PC-9 (cell line): ENCODE measurements around the gene MTIF3. TPM values are rescaled to one million over a fixed set of nuclear protein-coding genes. Genes with fewer than 3 reads are reported as not detected.

Experiments used
- BruUV-seq: library from RNA; stranded (reverse); fragments of 400-500 nt; replicated peaks from 2 replicates; lab custom pipeline; 2021; lab: Mats Ljungman, UMichigan
- CTCF ChIA-PET: fragments of 300-600 bp; sonication (Branson Sonifier 250); formaldehyde crosslinking; loops from one replicate; lab custom pipeline; 2022; ENCODE audit warnings: antibody characterized with exemption; lab: Charles Lee
- POLR2A ChIA-PET: fragments of 300-600 bp; sonication (Branson Sonifier 250); formaldehyde crosslinking; loops from one replicate; lab custom pipeline; 2022; ENCODE audit warnings: antibody characterized with exemption; ENCODE audit not compliant: unreplicated experiment; lab: Charles Lee
- DNase-seq, 2 experiments: peaks; one replicate each; pipeline versions ENCODE4 v3.0.0 to v3.0.0-alpha.2; 2015 to 2022; ENCODE audit warnings: mixed read lengths in 1 of 2
- H2AFZ ChIP-seq: fragments of 200-600 bp; sonication (generic); 2 replicates; pipeline ENCODE4 v1.8.1; 2017; ENCODE audit warnings: antibody characterized with exemption
- H3F3A ChIP-seq: fragments of 200-600 bp; sonication (generic); 2 replicates; pipeline ENCODE4 v1.8.1; 2017; ENCODE audit warnings: antibody characterized with exemption, mild to moderate bottlenecking, low read depth; ENCODE audit not compliant: insufficient read depth
- H3K27ac ChIP-seq: fragments of 200-600 bp; sonication (generic); 2 replicates; pipeline ENCODE4 v1.6.1; 2016; ENCODE audit warnings: mixed run types
- H3K27me3 ChIP-seq: fragments of 200-600 bp; sonication (generic); 2 replicates; pipeline ENCODE4 v1.6.1; 2016; ENCODE audit warnings: low read depth, mixed run types; ENCODE audit not compliant: insufficient read depth
- H3K36me3 ChIP-seq: fragments of 200-600 bp; sonication (generic); 2 replicates; pipeline ENCODE4 v1.6.1; 2016; ENCODE audit warnings: low read depth, mixed run types
- H3K4me1 ChIP-seq: fragments of 200-600 bp; sonication (generic); replicated peaks from 2 replicates; pipeline ENCODE4 v1.6.1; 2016; ENCODE audit warnings: mixed run types; ENCODE audit not compliant: insufficient read depth
- H3K4me2 ChIP-seq: fragments of 200-600 bp; sonication (generic); 2 replicates; pipeline ENCODE4 v1.6.1; 2017; ENCODE audit warnings: mixed run types
- H3K4me3 ChIP-seq: fragments of 200-600 bp; sonication (generic); 2 replicates; pipeline ENCODE4 v1.6.1; 2016; ENCODE audit warnings: mixed run types
- H3K79me2 ChIP-seq: fragments of 200-600 bp; sonication (generic); 2 replicates; pipeline ENCODE4 v1.6.1; 2017; ENCODE audit warnings: low read depth, mixed run types
- H3K9me2 ChIP-seq: fragments of 200-600 bp; sonication (generic); 2 replicates; pipeline ENCODE4 v1.8.1; 2017; ENCODE audit warnings: mild to moderate bottlenecking; ENCODE audit not compliant: insufficient read depth
- H3K9me3 ChIP-seq: fragments of 200-600 bp; sonication (generic); 2 replicates; pipeline ENCODE4 v1.8.1; 2016; ENCODE audit warnings: low read depth; ENCODE audit not compliant: insufficient read depth
- H4K20me1 ChIP-seq: fragments of 200-600 bp; sonication (generic); 2 replicates; pipeline ENCODE4 v1.8.1; 2017; ENCODE audit not compliant: insufficient read depth
- CTCF ChIP-seq: fragments of 200-600 bp; sonication (generic); conservative IDR thresholded peaks from 2 replicates; pipeline ENCODE4 v1.6.1; 2017; ENCODE audit warnings: mixed run types, antibody characterized with exemption, mild to moderate bottlenecking, moderate library complexity
- EZH2 ChIP-seq: fragments of 200-600 bp; sonication (generic); IDR thresholded peaks from 2 replicates; pipeline ENCODE4 v1.8.0; 2017; ENCODE audit warnings: antibody characterized with exemption, low read depth
- intact Hi-C: fragments of 100-400 bp; cut with micrococcal nuclease; formaldehyde crosslinking; loops from one replicate; pipeline ENCODE4 v1.10.0; 2022; ENCODE audit not compliant: unreplicated experiment
- total RNA-seq: library from RNA; stranded (reverse); gene quantifications from 2 replicates; pipeline ENCODE4 v1.2.3, GENCODE V29; 2021

MTIF3 gene
- total RNA-seq, 1 experiment from 2014 or later, result 28.3 TPM

- no peaks in the 10 kb centered on the region for H3K27me3 ChIP-seq
- H3K9me2 ChIP-seq, result no peaks in the 10 kb centered on the region
- peak overlapping the region; percentile 20 for H2AFZ ChIP-seq
- H4K20me1 ChIP-seq, result no peaks in the 10 kb centered on the region
- H3K9me3 ChIP-seq, result peaks cover 6% of the 10 kb centered on the region; the same call in 1 of the 2 replicates
- POLR2A ChIA-PET, result interaction anchor here (0.5 to 0.6 kb wide), 2 partner anchors 26 to 659 kb away, joined by 3 read pairs; no protein-coding TSS in a partner anchor
- no TSS peak for BruUV-seq
- H3F3A ChIP-seq, result peaks cover 14% of the 10 kb centered on the region
- peak; percentile 12 to 83 for DNase-seq
- no peaks in the 10 kb centered on the region for H3K36me3 ChIP-seq
- H3K27ac ChIP-seq, result peak overlapping the region; percentile 57
- peak overlapping the region; percentile 63 for H3K4me2 ChIP-seq
- intact Hi-C loops, result no loop called here
- CTCF ChIA-PET, result no interaction called here
- H3K4me3 ChIP-seq, result peak overlapping the region; percentile 8; the same call in 1 of the 2 replicates
- TF ChIP-seq CTCF, result no peak
- no peak for TF ChIP-seq EZH2
- H3K79me2 ChIP-seq, result no peaks in the 10 kb centered on the region
- H3K4me1 ChIP-seq, result peaks cover 18% of the 10 kb centered on the region
These were observed 26.8 kb upstream of the MTIF3 start for GRCh38 chr13:27476943-27477703.

- intact Hi-C loops, result no loop called here
- no peaks in the 10 kb centered on the region for H3K9me2 ChIP-seq
- no peaks in the 10 kb centered on the region for H3K27me3 ChIP-seq
- DNase-seq, result no peak
- no peaks in the 10 kb centered on the region for H4K20me1 ChIP-seq
- CTCF ChIA-PET, result no interaction called here
- no TSS peak for BruUV-seq
- POLR2A ChIA-PET, result no interaction called here
- TF ChIP-seq CTCF (no peak), EZH2 (no peak)
- no peak overlapping the region for H3K27ac ChIP-seq
- H2AFZ ChIP-seq, result no peak overlapping the region
- H3K36me3 ChIP-seq, result no peaks in the 10 kb centered on the region
- H3K79me2 ChIP-seq, result no peaks in the 10 kb centered on the region
- H3F3A ChIP-seq, result peaks cover 14% of the 10 kb centered on the region
- peaks cover 20% of the 10 kb centered on the region for H3K4me1 ChIP-seq
- no peak overlapping the region for H3K4me3 ChIP-seq
- no peak overlapping the region for H3K4me2 ChIP-seq
- no peaks in the 10 kb centered on the region for H3K9me3 ChIP-seq
These were observed 24.4 kb upstream of the MTIF3 start for GRCh38 chr13:27474751-27475268.

DNA sequence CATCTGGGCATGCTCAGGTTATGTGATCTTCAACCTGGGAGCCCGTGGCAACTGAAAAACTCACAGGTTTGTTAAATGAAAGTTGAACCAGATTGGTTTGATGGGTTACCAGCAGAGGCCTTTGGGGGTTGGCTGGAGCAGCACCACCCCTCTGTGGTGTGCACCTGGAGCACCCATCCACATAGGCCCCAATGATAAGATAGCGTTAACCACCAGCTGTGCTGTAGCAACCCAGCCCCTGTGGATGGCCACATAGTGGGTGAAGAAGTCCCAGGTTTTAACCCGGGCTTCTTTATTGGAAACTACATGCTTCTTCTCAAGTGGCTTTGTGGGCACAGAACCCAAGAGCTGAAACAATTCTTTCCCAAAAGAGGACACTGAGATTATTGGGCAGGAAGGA is 22.6 kb upstream of the MTIF3 start:
- Histone ChIP-seq H4K20me1 (no peaks in the 10 kb centered on the region), H3K9me3 (no peaks in the 10 kb centered on the region), H2AFZ (no peak overlapping the region), H3K9me2 (no peaks in the 10 kb centered on the region), H3F3A (peaks cover 11% of the 10 kb centered on the region), H3K36me3 (no peaks in the 10 kb centered on the region), H3K4me1 (peaks cover 15% of the 10 kb centered on the region), H3K4me2 (no peak overlapping the region), H3K79me2 (no peaks in the 10 kb centered on the region), H3K27me3 (no peaks in the 10 kb centered on the region), H3K27ac (no peak overlapping the region), H3K4me3 (no peak overlapping the region)
- no TSS peak for BruUV-seq
- DNase-seq, result no peak
- POLR2A ChIA-PET, result no interaction called here
- intact Hi-C loops, result no loop called here
- CTCF ChIA-PET, result no interaction called here
- TF ChIP-seq EZH2, result no peak
- TF ChIP-seq CTCF, result no peak
